Esophagus mucosa (tissue), 1 donor: ENCODE measurements around the gene LYRM9. TPM values are rescaled to one million over a fixed set of nuclear protein-coding genes. Genes with fewer than 3 reads are reported as not detected.
"Not testable (repeated sequence)": the region's sequence is repeated elsewhere in the genome, so short reads cannot be mapped to it uniquely, and the experiment has no call there.

ENCODE experiments used
- ATAC-seq: fragments of 200-7000 bp; cut with Tn5 transposase; one replicate; pipeline ENCODE4 v1.9.1; 2020
- total RNA-seq: library from RNA; stranded (reverse); gene quantifications from one replicate; pipeline ENCODE4 v1.2.4, GENCODE V29; 2023
- donor health status: DM: yes; HTN: yes; CAD: no.

LYRM9 gene
- total RNA-seq, 1 donor from 2014 or later: 2.3 TPM

GRCh38 chr17:27872776-27873175 is 20.4 kb downstream of the LYRM9 start:
- ATAC-seq: no peak

DNA sequence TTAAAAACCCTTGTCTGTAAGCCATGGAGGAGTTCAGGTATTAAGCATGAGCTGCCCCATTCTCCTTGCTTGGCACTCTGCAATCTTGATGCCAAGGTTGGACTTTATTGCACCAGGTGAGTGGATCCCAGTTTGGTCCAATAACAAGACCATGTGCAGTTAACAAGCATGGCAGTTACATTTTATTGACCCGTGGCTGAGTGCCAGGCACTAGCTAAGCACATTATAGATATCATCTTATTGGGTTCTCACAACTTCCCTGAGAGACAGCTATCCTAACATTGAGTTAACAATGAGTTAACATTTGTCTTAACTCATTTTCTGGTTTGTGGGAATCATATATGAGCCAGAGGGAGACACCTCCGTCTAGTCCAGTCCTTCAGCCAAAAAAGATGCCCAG is 21.8 kb downstream of the LYRM9 start:
- ATAC-seq: no peak

DNA sequence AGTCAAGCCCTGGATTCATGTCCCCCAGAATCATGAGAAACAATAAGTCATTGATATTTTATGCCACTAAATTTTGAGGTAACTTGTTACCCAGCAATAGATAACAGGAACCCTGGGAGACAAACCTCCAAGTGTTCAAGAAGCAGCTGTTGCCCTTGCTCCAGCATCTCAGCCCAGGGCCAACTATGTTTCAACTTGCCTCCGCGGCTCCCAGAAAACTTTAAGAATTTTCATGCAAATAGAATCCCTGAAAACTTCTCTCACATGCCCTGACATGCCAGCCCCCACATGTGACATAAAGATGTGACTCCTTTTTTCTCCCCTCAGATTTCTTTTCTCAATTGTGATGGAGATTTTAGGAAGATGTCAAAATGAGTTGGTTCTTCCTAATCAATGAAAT is 22.8 kb downstream of the LYRM9 start:
- no peak for ATAC-seq

GRCh38 chr17:27868565-27868964 is 24.6 kb downstream of the LYRM9 start:
- no peak for ATAC-seq

DNA sequence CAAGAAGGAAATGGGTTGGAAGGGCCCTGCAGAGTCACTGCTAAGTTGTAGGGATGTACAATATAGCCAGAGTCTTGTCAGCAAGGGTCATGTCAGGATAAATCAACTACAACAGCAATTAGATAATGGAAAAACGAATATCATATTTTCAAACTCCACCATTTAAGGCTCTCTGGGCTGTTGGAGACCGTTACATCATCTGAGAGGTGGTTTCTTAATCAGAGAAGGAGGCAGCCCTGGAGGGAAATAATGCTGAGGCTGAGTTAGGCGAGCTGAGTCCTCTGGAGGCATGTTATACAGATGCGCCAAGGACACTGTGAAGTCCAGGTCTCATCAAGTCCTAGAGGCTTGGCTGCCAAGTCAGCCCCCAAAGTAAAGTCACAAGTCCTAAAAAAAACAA is 30.3 kb downstream of the LYRM9 start:
- no peak for ATAC-seq

- peak; percentile 74 for ATAC-seq
These were observed 31.2 kb downstream of the LYRM9 start for GRCh38 chr17:27862004-27862403.

DNA sequence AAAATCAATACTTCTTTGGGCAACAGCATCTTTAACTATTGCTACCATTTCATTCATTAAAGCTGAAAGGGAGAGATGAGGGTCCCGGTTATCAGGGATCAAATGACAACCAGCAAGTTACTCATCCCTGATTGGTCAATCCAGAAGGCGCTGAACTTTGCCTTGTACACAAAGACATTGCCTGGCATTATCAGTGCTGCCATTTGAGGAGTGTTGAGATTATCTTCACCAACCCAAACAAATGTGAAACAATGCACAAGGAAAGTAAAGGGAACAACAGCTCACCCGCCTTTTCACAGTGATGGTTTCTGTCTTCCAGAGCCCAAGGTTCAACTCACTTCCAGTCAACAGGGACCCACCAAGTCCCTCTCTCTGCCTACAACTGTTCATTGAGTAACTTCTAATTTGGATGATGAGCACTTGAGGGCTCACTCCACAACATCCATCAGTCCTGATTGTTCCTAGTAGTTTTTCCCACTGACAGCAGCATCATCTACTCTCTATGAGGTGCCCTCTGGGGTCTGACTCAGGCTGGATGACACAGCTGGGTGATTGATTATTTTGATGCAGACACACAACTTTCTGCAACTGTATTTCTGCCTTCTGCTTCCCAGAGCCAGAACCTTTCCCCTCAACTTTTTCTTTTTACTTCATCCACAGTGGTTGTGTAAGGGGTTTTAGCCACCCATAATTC is 32.0 kb downstream of the LYRM9 start:
- no peak for ATAC-seq

- ATAC-seq: no peak
These were observed 34.4 kb downstream of the LYRM9 start for GRCh38 chr17:27858621-27859305.

DNA sequence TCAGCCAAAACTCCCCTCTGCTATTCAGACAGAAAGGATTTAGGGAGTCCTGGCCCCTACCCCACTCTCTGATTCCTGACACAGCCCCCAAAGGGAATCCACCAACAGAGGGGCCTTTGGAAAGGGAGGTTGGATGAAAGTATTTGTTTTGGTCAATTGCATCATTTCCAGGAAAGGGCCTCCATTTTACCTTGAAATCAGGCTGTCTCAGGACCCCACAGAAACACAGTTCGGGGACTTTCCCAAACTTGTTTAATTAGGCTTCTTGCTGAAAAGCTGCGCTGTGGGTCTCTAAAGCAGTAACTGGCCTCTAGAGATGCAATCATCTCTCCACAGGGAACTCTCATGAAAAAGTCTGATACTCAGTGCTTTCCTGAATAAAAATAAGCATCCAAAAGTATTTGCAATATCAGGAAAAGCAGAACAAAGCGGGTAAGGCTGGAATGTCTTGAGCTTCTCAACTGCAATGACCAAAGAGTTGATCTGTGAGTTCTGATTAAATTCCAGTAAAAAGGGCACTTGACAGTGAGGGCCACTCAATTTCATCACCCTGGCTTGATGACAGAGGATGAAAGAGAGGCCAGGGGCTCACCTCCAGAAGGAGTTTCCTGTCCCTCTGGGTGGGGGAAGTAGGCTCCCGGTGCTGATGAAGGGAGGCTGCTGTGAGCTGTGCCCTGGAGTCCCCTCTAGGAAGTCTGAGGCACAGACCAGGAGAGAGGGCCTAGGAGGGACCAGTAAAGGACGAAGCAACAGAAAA is 36.3 kb downstream of the LYRM9 start:
- ATAC-seq: no peak

- no peak for ATAC-seq
These were observed 37.7 kb downstream of the LYRM9 start for GRCh38 chr17:27855454-27855853.

- no peak for ATAC-seq
These were observed 39.0 kb downstream of the LYRM9 start for GRCh38 chr17:27854163-27854562.

DNA sequence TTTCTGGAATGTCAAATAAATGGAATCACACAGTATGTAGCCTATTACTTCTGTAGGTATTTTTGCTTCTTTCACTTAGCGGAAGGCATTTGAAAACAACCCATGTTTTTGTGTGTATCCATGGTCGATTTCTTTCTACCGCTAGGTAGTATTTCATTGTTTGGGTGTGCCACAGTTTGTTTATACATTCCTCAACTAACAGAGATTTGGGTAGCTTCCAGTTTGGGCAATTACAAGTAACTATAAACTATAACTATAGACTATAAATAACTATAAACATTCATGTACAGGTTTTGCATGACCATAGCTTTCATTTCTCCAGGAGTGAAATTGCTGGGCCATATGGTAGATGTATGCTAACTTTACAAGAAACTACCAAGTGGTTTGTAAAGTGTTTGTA is 40.1 kb downstream of the LYRM9 start:
- ATAC-seq: no peak

GRCh38 chr17:27849474-27850185 is 43.5 kb downstream of the LYRM9 start:
- no peak for ATAC-seq

DNA sequence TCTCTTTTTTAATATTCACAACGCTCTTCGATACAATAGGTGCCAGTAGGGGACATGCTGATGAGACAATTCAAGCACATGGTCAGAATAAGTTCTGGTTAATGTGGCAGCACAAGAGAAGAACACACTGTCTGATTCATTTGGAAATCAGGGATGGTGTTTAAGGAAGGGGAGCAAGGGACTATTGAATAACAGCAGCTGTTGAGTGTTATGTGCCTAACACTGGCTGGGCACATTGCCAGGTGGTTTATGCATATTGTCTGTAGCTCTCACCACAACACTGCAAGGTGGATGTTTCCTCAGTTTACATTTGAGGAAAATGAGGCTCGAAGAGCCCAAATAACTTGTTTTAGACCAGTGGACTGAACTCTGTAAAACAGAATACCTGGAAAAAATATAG is 44.2 kb downstream of the LYRM9 start:
- no peak for ATAC-seq

DNA sequence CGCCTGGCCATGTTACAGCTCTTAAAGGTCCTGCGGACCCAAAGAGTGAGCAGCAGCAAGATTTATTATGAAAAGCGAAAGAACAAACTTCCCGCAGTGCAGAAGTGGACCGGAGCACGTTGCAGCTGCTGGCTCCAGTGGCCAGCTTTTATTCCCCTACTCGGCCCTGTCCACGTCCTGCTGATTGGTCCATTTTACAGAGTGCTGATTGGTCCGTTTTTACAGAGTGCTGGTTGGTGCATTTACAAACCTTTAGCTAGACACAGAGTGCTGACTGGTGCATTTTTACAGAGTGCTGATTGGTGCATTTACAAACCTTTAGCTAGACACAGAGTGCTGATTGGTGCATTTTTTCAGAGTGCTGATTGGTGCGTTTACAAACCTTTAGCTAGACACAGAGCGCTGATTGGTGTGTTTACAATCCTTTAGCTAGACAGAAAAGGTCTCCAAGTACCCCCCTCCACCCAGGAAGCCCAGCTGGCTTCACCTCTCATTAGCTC is 46.3 kb downstream of the LYRM9 start:
- ATAC-seq: not testable (repeated sequence)

- ATAC-seq: no peak
These were observed 47.0 kb downstream of the LYRM9 start for GRCh38 chr17:27846042-27846655.

DNA sequence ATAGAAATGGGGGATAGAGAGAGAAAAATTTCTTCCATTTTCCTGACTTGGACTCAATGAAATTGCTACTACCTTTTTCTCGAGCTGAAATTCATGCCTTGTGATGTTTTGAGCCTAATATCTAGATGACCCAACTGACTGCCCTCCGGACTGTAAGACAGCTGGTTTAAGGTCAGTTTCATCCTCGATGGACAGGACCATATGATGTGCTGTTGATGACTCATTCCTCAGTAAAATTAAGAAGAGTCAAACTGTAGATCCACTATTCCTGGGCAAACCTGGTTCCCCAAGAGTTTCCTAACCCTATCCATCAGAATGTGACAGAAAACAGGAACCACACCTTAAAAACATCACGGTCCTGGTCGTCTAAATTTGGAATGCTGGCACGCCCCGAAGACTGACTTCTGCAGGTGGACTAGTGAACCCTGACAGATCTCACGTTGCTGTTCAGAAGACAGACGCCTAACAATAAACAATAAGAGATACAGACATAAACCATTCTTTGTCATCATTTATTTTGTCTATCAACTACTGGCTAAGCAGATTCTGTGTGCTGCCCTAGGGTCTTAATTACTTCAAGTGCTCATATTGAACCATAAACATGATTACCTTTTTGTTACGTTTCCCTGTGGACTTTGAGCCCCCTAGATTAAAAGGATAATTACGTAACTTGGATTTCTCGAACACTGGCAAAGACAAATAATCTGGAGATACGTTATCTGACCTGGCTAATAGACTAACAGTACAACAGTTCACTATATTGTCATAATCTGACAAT is 47.7 kb downstream of the LYRM9 start:
- ATAC-seq: no peak

- no peak for ATAC-seq
These were observed 52.5 kb downstream of the LYRM9 start for GRCh38 chr17:27840688-27841087.

GRCh38 chr17:27840406-27840678 is 52.8 kb downstream of the LYRM9 start:
- peak; percentile 91 for ATAC-seq

GRCh38 chr17:27839571-27840405 is 53.4 kb downstream of the LYRM9 start:
- peak; percentile 35 for ATAC-seq

DNA sequence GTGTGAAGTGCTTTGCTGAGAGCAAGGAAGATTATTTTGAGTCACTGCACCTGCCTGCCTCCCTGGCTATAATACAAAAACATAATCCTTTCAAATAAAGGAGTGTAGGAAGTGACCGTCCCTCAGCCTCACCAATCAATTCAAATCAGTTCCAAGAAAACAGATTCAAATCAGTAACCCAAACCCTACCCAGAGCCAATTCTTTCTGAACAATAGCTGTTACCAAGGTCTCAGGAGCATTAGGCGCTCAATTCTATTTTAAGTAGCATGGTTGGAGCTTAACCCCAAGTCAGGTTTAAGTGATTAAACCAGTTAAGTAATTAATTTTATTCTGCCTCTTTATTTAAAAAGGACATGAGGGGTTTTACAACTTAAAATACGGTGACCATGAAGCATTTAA is 54.6 kb downstream of the LYRM9 start:
- ATAC-seq: not testable (repeated sequence)
